ENCODE measurements around the gene GMDS.

The GMDS gene

DNA sequence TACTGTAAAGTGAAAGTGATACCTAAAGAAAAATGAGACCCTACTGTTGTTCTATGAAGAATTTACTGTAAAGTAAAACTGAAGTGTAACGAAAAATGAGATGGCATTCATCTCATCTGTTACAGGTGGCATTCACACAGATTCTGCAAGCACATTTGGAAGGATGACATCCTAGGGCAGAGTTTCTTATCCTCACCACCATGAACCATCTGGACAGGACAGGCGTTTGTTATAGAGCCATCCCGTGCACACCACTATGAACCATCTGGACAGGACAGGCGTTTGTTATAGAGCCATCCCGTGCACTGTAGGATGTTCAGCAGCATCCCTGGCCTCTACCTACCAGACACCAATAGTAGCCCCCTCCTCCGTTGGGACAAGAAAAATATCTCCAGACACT is 294.8 kb downstream of the GMDS start:
- H3K27ac ChIP-seq (ENCODE audit: low read depth in 2 of 2, low read length in 2 of 2), result no peak overlapping the region
- H3K4me1 ChIP-seq (ENCODE audit: control insufficient read depth in 2 of 2, insufficient read depth in 2 of 2, low read length in 2 of 2), result no peaks in the 10 kb centered on the region

DNA sequence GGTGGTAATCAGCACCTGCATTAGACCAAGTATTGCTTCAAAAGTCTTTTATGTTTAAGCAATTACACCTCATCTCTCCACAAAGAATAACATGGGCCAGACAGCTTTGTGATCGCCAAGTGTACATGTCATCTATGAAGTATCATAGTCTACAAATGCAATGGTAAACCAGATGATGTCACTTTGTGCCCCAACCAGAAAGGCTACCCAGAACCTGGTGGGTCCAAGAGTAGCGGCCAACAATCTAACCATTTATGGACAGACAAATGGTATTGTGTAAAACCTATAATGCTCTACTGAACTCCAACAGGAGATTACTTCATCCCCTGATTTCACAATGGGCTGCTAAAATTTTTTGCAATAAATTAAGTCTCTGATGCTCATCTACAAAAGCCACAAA is 295.9 kb downstream of the GMDS start:
- Histone ChIP-seq H3K36me3 (ENCODE audit: control insufficient read depth in 2 of 2, insufficient read depth in 2 of 2, low read length in 2 of 2) (peaks cover 0 to 12% of the 10 kb centered on the region in 2 donors), H3K4me3 (ENCODE audit: low read length in 2 of 2) (no peak overlapping the region), H3K9ac (ENCODE audit: low read depth in 1 of 2, low read length in 2 of 2) (no peak overlapping the region), H3K27me3 (ENCODE audit: control insufficient read depth in 2 of 2, insufficient read depth in 2 of 2, low read length in 2 of 2) (no peaks in the 10 kb centered on the region), H3K9me3 (ENCODE audit: control insufficient read depth in 2 of 2, low read length in 2 of 2) (no peaks in the 10 kb centered on the region), H3K4me1 (ENCODE audit: control insufficient read depth in 2 of 2, insufficient read depth in 2 of 2, low read length in 2 of 2) (no peaks in the 10 kb centered on the region), H3K27ac (ENCODE audit: low read depth in 2 of 2, low read length in 2 of 2) (no peak overlapping the region)

More for the DNA sequence above, 294.8 kb downstream of the GMDS start:
- Histone ChIP-seq H3K9me3 (ENCODE audit: control insufficient read depth in 2 of 2, low read length in 2 of 2) (no peaks in the 10 kb centered on the region), H3K4me3 (ENCODE audit: low read length in 2 of 2) (no peak overlapping the region), H3K27me3 (ENCODE audit: control insufficient read depth in 2 of 2, insufficient read depth in 2 of 2, low read length in 2 of 2) (no peaks in the 10 kb centered on the region), H3K9ac (ENCODE audit: low read depth in 1 of 2, low read length in 2 of 2) (no peak overlapping the region), H3K36me3 (ENCODE audit: control insufficient read depth in 2 of 2, insufficient read depth in 2 of 2, low read length in 2 of 2) (peaks cover 0 to 11% of the 10 kb centered on the region in 2 donors)

DNA sequence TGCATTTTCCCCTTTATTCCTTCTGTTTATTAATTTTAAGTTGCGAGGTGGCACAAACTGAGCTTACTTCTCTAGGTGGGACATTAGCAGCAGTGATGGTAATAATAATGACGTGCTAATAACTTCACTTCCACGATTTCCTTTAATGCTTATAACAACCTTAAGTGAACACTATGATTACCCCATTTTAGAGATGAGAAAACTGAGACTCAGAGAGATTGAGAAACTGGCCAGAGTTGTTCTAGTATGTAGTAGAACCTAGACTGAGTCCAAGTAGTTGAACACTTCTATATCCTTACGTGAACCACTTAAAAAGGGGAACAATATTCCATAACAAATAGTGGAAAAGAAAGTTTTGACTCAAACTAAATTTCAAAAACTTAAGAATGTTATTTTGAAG is 297.5 kb downstream of the GMDS start:
- no peaks in the 10 kb centered on the region for H3K4me1 ChIP-seq (ENCODE audit: control insufficient read depth in 2 of 2, insufficient read depth in 2 of 2, low read length in 2 of 2)
- no peaks in the 10 kb centered on the region for H3K9me3 ChIP-seq (ENCODE audit: control insufficient read depth in 2 of 2, low read length in 2 of 2)
- peaks cover 0 to 12% of the 10 kb centered on the region in 2 donors for H3K36me3 ChIP-seq (ENCODE audit: control insufficient read depth in 2 of 2, insufficient read depth in 2 of 2, low read length in 2 of 2)
- no peak overlapping the region for H3K27ac ChIP-seq (ENCODE audit: low read depth in 2 of 2, low read length in 2 of 2)
- no peak overlapping the region for H3K9ac ChIP-seq (ENCODE audit: low read depth in 1 of 2, low read length in 2 of 2)
- no peak overlapping the region for H3K4me3 ChIP-seq (ENCODE audit: low read length in 2 of 2)
- H3K27me3 ChIP-seq (ENCODE audit: control insufficient read depth in 2 of 2, insufficient read depth in 2 of 2, low read length in 2 of 2), result no peaks in the 10 kb centered on the region

DNA sequence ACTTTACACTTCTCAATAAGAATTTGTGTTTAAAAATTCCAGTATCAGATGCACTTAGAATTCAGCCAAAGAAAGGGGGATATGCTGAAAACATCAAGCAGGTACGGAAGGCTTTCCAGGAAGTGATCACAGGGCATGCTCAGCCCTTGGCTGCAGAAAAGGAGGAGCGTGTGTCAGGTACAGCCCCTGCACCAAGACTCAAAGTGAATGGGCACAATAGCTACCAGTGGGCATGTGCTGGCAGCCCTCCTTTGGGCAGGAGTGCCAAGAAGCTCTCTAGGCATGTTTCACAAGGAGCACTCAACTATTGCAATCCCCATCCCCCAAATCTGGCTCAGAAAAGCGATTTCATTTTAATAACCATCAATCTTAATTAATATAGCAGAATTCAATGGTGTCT is 298.8 kb downstream of the GMDS start:
- H3K36me3 ChIP-seq (ENCODE audit: control insufficient read depth in 2 of 2, insufficient read depth in 2 of 2, low read length in 2 of 2), result peaks cover 4 to 6% of the 10 kb centered on the region in 2 donors
- H3K4me1 ChIP-seq (ENCODE audit: control insufficient read depth in 2 of 2, insufficient read depth in 2 of 2, low read length in 2 of 2), result no peaks in the 10 kb centered on the region

DNA sequence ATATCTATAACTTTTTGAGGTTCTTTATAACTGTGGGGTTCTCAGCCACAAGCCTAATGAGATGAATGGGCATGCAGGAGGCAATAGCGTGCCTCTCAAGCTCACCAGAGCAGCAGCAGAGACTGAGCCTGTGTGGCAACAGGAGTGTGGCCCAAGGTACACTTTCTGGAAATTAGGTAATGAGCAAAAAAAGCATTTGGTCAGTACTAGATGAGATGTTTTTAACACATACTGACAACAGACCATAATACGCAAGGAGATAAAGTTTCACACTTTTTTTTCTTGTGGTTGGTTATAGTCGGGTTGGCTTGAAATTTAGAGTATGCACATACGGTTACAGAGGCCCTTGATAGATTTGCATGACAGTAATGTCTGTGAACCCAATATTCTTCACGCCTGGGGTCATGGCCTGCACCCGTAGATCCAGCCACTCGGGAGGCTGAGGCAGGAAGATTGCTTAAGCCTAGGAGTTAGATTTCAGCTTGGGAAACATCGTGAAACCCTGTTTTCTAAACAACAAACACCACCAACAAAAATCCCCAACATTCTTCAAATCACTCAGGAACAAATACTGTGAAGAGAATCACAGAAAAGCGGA is 300.1 kb downstream of the GMDS start:
- Histone ChIP-seq H3K9me3 (ENCODE audit: control insufficient read depth in 2 of 2, low read length in 2 of 2) (no peaks in the 10 kb centered on the region), H3K4me1 (ENCODE audit: control insufficient read depth in 2 of 2, insufficient read depth in 2 of 2, low read length in 2 of 2) (no peaks in the 10 kb centered on the region), H3K4me3 (ENCODE audit: low read length in 2 of 2) (no peak overlapping the region), H3K9ac (ENCODE audit: low read depth in 1 of 2, low read length in 2 of 2) (no peak overlapping the region), H3K27me3 (ENCODE audit: control insufficient read depth in 2 of 2, insufficient read depth in 2 of 2, low read length in 2 of 2) (no peaks in the 10 kb centered on the region), H3K27ac (ENCODE audit: low read depth in 2 of 2, low read length in 2 of 2) (no peak overlapping the region), H3K36me3 (ENCODE audit: control insufficient read depth in 2 of 2, insufficient read depth in 2 of 2, low read length in 2 of 2) (peaks cover 2 to 7% of the 10 kb centered on the region in 2 donors)

More for the DNA sequence above, 298.8 kb downstream of the GMDS start:
- Histone ChIP-seq H3K9me3 (ENCODE audit: control insufficient read depth in 2 of 2, low read length in 2 of 2) (no peaks in the 10 kb centered on the region), H3K27me3 (ENCODE audit: control insufficient read depth in 2 of 2, insufficient read depth in 2 of 2, low read length in 2 of 2) (no peaks in the 10 kb centered on the region), H3K4me3 (ENCODE audit: low read length in 2 of 2) (no peak overlapping the region), H3K27ac (ENCODE audit: low read depth in 2 of 2, low read length in 2 of 2) (no peak overlapping the region), H3K9ac (ENCODE audit: low read depth in 1 of 2, low read length in 2 of 2) (no peak overlapping the region)

DNA sequence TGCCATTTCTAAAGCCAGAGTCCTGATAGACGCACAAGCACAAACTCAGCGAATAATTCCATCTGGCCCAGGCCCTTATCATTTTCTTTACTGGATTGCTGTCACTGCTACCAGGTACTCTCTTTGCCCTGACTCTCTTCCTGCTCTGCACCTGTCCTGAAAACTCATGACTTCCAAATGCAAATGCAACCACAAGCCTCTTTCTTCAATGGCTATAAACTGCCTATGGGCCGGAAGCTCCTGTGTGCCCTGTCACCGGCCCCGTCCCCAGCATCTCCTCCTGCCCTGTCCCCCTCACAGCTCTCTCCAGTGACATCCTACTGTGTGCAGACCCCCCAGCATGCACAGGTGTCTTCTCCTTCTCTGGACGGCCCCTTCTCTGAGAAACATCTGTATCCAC is 302.6 kb downstream of the GMDS start:
- no peaks in the 10 kb centered on the region for H3K27me3 ChIP-seq (ENCODE audit: control insufficient read depth in 2 of 2, insufficient read depth in 2 of 2, low read length in 2 of 2)
- no peaks in the 10 kb centered on the region for H3K9me3 ChIP-seq (ENCODE audit: control insufficient read depth in 2 of 2, low read length in 2 of 2)
- H3K9ac ChIP-seq (ENCODE audit: low read depth in 1 of 2, low read length in 2 of 2), result no peak overlapping the region
- no peak overlapping the region for H3K4me3 ChIP-seq (ENCODE audit: low read length in 2 of 2)
- peaks cover 2 to 7% of the 10 kb centered on the region in 2 donors for H3K36me3 ChIP-seq (ENCODE audit: control insufficient read depth in 2 of 2, insufficient read depth in 2 of 2, low read length in 2 of 2)
- H3K27ac ChIP-seq (ENCODE audit: low read depth in 2 of 2, low read length in 2 of 2), result no peak overlapping the region
- no peaks in the 10 kb centered on the region for H3K4me1 ChIP-seq (ENCODE audit: control insufficient read depth in 2 of 2, insufficient read depth in 2 of 2, low read length in 2 of 2)

DNA sequence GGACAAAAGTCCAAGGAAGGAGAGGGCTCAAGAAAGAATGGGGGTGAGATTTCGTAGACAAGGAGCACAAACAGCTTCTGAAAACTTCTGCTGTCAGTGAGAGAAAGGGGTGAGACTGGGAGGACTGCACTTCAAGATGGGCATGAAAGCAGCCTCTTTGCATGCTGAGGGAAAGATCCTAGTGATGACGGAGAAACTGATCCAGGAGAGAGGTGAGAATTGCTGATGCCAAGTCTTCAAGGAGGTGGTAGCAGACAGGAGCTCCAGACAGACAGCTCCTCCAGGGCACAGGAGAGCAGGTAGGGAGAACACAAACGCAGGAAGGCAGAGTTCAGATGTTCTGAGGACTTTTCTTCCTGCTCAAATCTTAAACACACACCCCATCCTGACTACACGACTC is 303.9 kb downstream of the GMDS start:
- no peaks in the 10 kb centered on the region for H3K27me3 ChIP-seq (ENCODE audit: control insufficient read depth in 2 of 2, insufficient read depth in 2 of 2, low read length in 2 of 2)
- H3K4me3 ChIP-seq (ENCODE audit: low read length in 2 of 2), result no peak overlapping the region
- H3K4me1 ChIP-seq (ENCODE audit: control insufficient read depth in 2 of 2, insufficient read depth in 2 of 2, low read length in 2 of 2), result no peaks in the 10 kb centered on the region
- no peak overlapping the region for H3K9ac ChIP-seq (ENCODE audit: low read depth in 1 of 2, low read length in 2 of 2)
- no peaks in the 10 kb centered on the region for H3K9me3 ChIP-seq (ENCODE audit: control insufficient read depth in 2 of 2, low read length in 2 of 2)
- peaks cover 2 to 7% of the 10 kb centered on the region in 2 donors for H3K36me3 ChIP-seq (ENCODE audit: control insufficient read depth in 2 of 2, insufficient read depth in 2 of 2, low read length in 2 of 2)
- no peak overlapping the region for H3K27ac ChIP-seq (ENCODE audit: low read depth in 2 of 2, low read length in 2 of 2)

DNA sequence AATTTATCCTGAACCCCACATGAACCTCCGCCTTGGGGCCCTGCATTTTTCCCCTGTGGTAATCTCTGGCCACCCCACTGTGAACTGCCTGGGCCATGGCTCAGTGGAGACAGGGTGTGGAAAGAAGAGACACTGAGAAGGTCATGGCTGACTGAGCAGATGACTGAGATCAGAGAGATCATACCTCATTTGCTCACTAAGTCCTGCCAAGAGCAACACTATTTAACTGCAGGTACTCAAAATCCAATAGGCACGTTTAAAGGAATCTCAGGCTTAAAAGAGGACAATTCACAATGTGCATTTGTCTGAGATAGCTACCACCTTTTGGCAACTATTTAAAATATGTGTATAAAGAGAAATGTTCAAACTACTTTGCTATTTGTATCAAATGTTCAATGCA is 305.0 kb downstream of the GMDS start:
- no peak overlapping the region for H3K9ac ChIP-seq (ENCODE audit: low read depth in 1 of 2, low read length in 2 of 2)
- H3K27me3 ChIP-seq (ENCODE audit: control insufficient read depth in 2 of 2, insufficient read depth in 2 of 2, low read length in 2 of 2), result no peaks in the 10 kb centered on the region
- H3K4me1 ChIP-seq (ENCODE audit: control insufficient read depth in 2 of 2, insufficient read depth in 2 of 2, low read length in 2 of 2), result no peaks in the 10 kb centered on the region
- no peaks in the 10 kb centered on the region for H3K9me3 ChIP-seq (ENCODE audit: control insufficient read depth in 2 of 2, low read length in 2 of 2)
- no peak overlapping the region for H3K27ac ChIP-seq (ENCODE audit: low read depth in 2 of 2, low read length in 2 of 2)
- peaks cover 7 to 11% of the 10 kb centered on the region in 2 donors for H3K36me3 ChIP-seq (ENCODE audit: control insufficient read depth in 2 of 2, insufficient read depth in 2 of 2, low read length in 2 of 2)
- H3K4me3 ChIP-seq (ENCODE audit: low read length in 2 of 2), result no peak overlapping the region

DNA sequence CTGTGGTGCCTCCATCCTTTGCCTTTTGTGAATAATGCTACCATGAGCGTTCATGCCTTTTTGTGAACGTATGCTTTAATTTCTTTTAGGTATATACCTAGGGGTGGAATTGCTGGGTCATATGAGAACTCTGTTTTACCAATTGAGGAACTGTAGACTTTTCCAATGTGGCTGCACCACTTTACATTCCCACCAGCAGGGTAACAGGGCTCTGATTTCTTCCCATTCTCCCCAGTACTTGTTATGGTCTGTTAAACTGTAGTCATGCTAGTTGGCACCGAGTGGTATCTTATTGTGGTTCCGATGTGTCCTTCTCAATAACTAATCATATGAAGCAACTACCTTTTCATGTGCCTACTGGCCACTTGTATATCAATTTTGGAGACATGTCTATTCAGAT is 312.1 kb downstream of the GMDS start:
- H3K27me3 ChIP-seq (ENCODE audit: control insufficient read depth in 2 of 2, insufficient read depth in 2 of 2, low read length in 2 of 2), result no peaks in the 10 kb centered on the region
- peaks cover 8 to 12% of the 10 kb centered on the region in 2 donors for H3K36me3 ChIP-seq (ENCODE audit: control insufficient read depth in 2 of 2, insufficient read depth in 2 of 2, low read length in 2 of 2)
- H3K4me3 ChIP-seq (ENCODE audit: low read length in 2 of 2), result no peak overlapping the region
- H3K4me1 ChIP-seq (ENCODE audit: control insufficient read depth in 2 of 2, insufficient read depth in 2 of 2, low read length in 2 of 2), result no peaks in the 10 kb centered on the region
- no peak overlapping the region for H3K9ac ChIP-seq (ENCODE audit: low read depth in 1 of 2, low read length in 2 of 2)
- H3K27ac ChIP-seq (ENCODE audit: low read depth in 2 of 2, low read length in 2 of 2), result no peak overlapping the region
- no peaks in the 10 kb centered on the region for H3K9me3 ChIP-seq (ENCODE audit: control insufficient read depth in 2 of 2, low read length in 2 of 2)

DNA sequence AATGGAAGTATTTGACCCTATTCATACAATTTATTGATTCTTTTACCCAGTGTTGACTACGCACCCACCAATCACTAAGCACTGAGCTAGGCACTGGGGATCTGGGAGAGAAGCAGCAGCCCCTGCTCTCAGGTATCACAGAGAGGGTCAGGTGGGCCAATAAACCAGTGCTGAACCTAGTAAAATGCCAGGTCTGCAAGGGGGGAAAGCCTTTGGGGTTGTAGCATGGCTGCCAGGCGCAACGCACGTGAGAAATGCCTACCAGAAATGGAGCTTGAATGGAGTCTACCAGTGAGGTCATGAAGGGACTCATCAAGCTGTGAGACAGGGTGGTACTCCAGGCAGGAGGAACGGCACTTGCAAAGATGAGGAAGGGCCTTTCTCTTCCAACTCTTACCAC is 313.6 kb downstream of the GMDS start:
- no peaks in the 10 kb centered on the region for H3K27me3 ChIP-seq (ENCODE audit: control insufficient read depth in 2 of 2, insufficient read depth in 2 of 2, low read length in 2 of 2)
- H3K4me1 ChIP-seq (ENCODE audit: control insufficient read depth in 2 of 2, insufficient read depth in 2 of 2, low read length in 2 of 2), result no peaks in the 10 kb centered on the region
- H3K9ac ChIP-seq (ENCODE audit: low read depth in 1 of 2, low read length in 2 of 2), result no peak overlapping the region
- H3K4me3 ChIP-seq (ENCODE audit: low read length in 2 of 2), result no peak overlapping the region
- no peak overlapping the region for H3K27ac ChIP-seq (ENCODE audit: low read depth in 2 of 2, low read length in 2 of 2)
- H3K36me3 ChIP-seq (ENCODE audit: control insufficient read depth in 2 of 2, insufficient read depth in 2 of 2, low read length in 2 of 2), result peaks cover 12 to 13% of the 10 kb centered on the region in 2 donors
- H3K9me3 ChIP-seq (ENCODE audit: control insufficient read depth in 2 of 2, low read length in 2 of 2), result no peaks in the 10 kb centered on the region

DNA sequence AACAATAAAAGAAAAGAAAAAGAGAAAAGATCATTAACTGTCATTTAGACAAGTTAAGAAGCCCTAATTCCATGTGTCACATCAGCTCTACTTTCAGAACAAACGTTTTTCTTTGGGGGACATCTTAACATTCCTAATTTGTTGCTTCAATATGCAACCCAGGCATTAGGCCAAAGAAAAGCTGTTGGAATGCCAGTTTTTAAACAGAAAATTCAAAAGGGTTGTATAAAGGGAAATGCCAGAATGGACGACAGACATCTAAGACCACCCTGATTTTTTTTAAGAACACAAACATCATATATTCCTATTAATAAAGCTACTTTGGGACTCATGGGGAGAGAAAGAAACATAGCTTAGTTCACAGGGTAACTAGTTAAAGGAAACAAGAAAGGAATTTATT is 315.0 kb downstream of the GMDS start:
- H3K27me3 ChIP-seq (ENCODE audit: control insufficient read depth in 2 of 2, insufficient read depth in 2 of 2, low read length in 2 of 2), result no peaks in the 10 kb centered on the region
- H3K4me3 ChIP-seq (ENCODE audit: low read length in 2 of 2), result no peak overlapping the region
- H3K27ac ChIP-seq (ENCODE audit: low read depth in 2 of 2, low read length in 2 of 2), result no peak overlapping the region
- no peaks in the 10 kb centered on the region for H3K9me3 ChIP-seq (ENCODE audit: control insufficient read depth in 2 of 2, low read length in 2 of 2)
- no peaks in the 10 kb centered on the region for H3K4me1 ChIP-seq (ENCODE audit: control insufficient read depth in 2 of 2, insufficient read depth in 2 of 2, low read length in 2 of 2)
- H3K9ac ChIP-seq (ENCODE audit: low read depth in 1 of 2, low read length in 2 of 2), result no peak overlapping the region
- peaks cover 7 to 8% of the 10 kb centered on the region in 2 donors for H3K36me3 ChIP-seq (ENCODE audit: control insufficient read depth in 2 of 2, insufficient read depth in 2 of 2, low read length in 2 of 2)
